HG03280 (cell line): Measurements from ENCODE around the gene RBPJL.

Experiments
- ATAC-seq: cut with Tn5 transposase; IDR thresholded peaks from one replicate; pipeline ENCODE4 v1.9.1; 2021; ENCODE audit warnings: mild to moderate bottlenecking, moderate library complexity; ENCODE audit not compliant: unreplicated experiment

Gene RBPJL

GRCh38 chr20:45306431-45306982, at the start of gene RBPJL:
TSS of gene RBPJL (plus strand) at chr20:45306840. CDS start at chr20:45306923, 83 bp downstream.
- ATAC-seq: no peak

DNA sequence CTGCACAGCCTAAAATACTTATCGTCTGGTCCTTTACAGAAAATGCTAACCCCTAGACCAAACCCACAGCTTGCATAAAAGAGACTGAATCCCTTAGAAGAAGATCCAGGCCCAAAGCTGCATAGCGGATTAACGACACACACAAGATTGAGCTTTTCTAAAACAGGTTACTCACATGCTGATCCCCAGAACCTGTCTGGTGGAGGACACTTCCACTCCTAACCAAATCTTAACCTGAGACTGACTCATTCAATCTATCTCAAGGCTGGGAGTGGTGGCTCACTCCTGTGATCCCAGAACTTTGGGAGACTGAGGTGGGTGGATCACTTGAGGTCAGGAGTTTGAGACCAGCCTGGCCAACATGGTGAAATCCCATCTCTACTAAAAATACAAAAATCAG, 49.5 kb upstream of the RBPJL start:
- ATAC-seq: no peak

- ATAC-seq: no peak
Measured at GRCh38 chr20:45257711-45258110, 48.9 kb upstream of the RBPJL start.

DNA sequence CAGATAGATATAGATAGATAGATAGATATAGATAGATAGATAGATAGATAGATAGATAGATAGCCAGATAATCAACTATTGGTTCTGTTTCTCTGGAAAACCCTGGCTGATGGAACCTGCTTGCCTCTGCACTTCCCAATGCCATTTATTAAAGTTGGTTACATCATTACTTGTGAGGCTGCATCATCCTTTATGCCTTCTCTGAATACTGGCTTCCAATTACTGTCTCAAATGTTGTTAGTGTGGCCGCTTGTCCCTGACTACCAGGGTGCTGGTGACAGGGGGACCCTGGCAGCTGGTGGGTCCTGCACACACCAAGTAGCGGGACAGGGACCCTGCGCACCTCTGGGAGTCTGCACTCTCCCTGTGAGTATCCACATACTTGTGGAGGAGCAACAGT, 48.4 kb upstream of the RBPJL start:
- no peak for ATAC-seq

DNA sequence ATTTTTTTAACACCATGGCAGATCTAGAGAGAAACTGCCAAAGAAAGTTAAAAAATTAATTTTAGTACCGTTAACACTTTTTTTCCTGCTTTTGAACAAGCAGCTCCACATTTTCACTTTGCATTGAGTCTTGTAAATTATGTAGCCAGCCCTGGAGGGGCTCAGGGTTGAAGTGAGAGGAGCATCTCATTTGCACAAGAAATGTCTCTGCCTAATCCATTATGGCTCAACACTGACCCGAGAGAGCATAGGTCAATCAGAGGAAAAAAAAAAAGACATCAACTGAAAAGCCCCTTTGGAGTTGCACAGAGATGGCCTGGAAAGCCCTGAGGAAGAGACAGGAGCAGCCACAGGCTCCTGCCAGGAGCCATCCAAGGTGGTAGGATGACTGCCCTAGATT, 48.0 kb upstream of the RBPJL start:
- no peak for ATAC-seq

- no peak for ATAC-seq
Measured at GRCh38 chr20:45263556-45264266, 42.9 kb upstream of the RBPJL start.

GRCh38 chr20:45266977-45267376, 39.7 kb upstream of the RBPJL start:
- ATAC-seq: no peak

DNA sequence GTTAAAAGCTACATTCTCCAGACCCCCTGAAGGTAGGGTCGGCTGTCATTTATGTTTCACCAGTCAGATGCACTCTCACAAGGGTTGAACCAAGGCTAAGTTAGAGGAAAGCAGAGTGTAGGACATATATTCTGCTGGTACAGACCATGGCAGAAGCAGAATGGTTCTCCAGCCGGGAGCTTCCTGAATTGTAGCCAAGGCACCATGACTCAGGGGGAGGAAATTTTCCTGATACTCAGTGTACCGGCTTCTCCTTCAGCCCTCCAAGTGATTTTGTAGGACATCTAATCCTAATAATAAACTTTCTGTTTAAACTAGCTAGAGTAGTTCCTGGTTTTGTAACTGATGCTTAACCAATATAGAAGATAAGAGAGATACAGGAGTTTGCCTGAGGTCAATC, 38.1 kb upstream of the RBPJL start:
- ATAC-seq: no peak

DNA sequence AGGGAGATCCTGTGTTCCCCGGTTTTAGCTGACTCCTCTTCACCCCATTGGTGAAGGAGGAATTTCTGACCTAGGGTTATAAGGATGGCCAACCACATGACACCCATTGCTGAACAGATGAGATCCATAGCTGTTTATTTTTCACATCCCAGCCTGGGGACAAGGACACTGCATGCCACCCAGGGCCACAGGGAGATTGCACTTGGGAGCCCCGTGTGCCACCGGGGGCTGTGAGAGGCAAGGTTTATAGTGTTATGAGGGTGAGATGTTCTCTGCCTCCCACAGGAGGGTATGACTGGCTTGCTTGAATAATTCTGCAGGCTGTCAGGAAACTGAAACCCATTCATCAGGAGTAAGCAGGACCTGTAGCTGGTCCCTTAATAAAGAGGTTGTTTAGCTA, 37.6 kb upstream of the RBPJL start:
- no peak for ATAC-seq

GRCh38 chr20:45269754-45270270, 36.8 kb upstream of the RBPJL start:
- ATAC-seq: no peak

GRCh38 chr20:45275338-45275737, 31.3 kb upstream of the RBPJL start:
- ATAC-seq: no peak

DNA sequence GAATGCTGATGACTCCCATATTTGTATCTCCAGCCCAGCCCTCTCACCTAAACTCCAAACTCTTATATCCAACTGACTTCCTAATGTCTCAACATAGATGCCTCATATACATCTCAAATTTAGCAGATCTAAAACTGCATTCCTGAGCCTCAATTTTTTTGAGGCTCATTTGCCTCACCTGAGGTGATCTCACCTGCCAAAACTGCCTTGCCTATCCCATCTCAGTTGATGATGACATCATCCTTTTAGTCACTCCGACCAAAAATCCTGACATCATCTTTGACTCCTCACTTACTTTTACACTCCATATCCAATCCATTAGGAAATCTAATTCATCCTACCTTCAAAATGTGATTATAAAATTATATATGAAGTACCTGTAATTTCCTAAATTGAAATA, 26.6 kb upstream of the RBPJL start:
- ATAC-seq: no peak

DNA sequence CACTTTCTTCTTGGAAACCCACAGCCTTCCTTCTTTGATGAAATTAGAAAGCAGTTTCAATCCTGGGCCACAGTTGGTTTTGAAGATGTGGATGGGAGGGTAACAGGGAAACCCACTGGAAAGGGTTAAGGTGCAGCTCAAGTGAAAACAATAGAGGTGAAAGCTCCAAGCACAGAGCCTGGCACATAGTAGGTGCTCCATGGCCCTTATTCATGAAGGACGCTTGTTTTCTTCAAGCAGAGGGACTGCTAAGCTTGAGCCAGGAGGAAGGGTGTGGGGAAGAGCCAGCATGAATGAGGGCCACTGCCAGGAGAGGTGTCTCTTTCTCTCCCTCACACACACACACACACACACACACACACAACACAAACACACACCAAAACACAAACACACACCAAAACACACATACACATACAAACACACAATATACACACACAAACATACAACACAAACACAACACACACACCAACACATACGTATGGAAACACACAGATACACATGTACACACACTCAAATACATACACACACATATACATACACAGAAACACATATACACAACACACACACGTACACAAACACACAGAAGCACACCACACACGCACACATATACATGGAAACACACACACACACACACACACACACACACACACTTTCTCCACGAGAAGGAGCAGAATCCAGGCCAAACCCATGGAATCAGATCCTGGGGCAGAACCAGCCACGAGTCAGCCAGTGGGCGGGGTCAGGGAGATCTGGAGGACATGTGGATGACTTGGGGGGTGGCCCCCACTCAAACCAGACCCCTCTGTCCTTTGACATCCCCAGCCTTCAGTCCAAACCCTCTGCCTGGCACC, 23.7 kb upstream of the RBPJL start:
- no peak for ATAC-seq

DNA sequence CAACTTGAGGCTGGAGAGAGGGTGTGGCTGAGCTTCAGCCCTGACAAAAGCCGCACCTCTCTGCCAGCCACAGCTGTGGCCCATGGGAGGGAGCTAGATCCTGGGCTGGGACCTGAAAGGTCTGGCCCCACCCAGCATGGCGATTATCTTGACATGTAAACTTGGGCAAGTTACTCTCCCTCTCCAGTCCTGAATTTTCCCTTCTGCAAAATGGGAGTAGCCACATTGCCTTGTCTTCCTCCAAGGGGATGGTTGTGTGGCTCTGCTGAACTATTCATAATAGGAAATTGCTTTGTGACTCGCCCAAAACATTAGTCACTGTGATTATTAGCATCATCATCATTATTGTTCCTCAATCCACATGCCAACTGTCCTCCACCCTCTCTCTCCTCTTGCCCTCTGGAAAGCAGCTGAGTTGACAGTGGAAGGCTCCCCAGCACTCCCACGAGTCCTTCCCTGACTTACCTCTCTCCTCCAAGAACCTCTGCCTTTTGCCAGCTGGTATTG, 23.0 kb upstream of the RBPJL start:
- ATAC-seq: no peak

GRCh38 chr20:45288376-45288775, 18.3 kb upstream of the RBPJL start:
- ATAC-seq: no peak

DNA sequence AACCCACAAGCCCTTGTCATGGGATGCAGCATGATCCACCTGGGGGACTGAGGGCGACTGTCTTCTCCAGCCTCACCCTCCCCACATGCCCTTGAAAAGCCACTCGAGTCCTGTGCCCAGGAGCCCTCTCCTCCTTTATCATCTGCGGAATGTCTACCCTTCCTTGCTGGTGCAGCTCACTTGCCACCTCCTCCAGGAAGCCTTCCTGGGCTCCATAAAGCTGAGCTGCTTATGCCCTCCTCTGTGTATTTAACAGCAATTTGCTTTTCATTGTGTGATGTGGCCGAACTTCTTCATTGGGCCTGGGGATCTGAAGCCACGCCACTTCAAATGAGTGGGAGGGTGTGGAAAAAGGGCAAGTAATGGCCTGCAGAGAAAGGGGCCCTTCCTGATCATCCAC, 17.8 kb upstream of the RBPJL start:
- no peak for ATAC-seq

DNA sequence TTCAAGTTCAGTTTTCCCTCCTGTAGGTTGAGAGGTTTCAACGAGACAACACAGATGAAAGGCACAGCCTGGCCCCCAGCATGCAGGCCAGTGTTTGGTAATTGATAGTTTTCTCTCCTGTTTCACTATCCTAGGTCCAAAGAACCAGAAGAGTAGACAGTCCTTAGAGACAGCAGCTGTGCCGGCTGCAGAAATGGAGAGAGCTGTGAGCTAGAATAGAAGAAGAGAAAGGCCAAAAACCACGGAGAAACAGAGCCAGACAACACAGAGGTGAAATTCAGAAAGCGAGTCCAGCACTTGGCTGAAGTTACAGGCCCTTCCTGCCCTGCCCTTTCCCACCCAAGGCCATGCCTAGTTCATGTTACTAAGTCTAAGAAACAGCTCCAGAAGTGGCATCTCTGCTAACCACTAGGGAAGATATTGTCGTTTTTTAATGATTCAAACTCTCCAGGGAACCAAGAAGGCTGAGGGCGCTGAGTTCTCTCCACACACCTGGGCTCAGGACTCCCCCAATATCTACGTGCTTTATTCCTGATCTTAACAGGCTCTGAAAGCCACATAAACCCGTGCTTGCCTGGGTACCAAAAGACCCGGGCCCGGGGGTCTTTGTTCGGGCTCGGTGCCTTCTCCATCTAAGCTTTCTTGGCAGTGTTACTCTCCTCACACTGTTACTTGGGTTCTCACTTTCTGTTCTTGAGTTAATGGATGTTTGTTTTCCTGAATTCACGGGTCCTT, 16.5 kb upstream of the RBPJL start:
- no peak for ATAC-seq

GRCh38 chr20:45290677-45291355, 15.8 kb upstream of the RBPJL start:
- no peak for ATAC-seq

DNA sequence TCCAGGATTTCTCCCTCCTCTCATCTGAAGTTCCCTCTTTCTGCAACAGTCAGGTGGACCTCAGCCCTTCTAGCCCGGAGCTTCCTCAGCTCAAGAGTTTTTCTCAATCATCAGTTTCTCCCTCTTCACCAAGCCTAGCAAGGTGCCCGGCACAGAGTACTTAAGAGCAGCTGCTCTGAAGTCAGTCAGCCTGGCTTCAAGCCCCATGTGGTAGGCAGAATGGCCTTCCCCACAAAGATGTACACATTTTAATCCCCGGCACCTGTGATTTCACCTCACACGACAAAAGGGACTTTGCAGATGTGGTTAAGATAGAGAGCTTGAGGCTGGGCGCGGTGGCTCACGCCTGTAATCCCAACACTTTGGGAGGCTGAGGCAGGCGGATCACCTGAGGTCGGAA, 15.1 kb upstream of the RBPJL start:
- no peak for ATAC-seq

DNA sequence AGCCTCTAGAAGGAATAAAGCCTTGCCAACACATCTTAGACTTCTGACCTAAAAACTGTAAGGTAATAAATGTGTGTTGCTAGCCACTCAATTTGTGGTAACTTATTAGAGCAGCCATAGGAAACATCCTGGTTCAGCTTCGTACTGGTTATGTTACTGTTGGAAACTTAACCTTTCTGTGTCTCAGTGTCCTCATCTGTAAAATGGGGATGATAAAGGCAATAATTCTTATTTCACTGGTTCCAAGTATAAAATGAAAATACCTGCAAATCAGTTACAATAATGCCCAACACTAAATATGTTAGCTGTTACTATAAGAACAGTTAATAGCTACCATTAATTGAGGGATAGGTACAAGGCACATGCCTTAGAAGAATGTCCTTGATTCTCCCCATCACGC, 14.3 kb upstream of the RBPJL start:
- no peak for ATAC-seq
